Measurements from ENCODE around the gene TRIM49.
"Not testable (repeated sequence)": the region's sequence is repeated elsewhere in the genome, so short reads cannot be mapped to it uniquely, and the experiment has no call there.

TRIM49 gene

GRCh38 chr11:89808475-89808874 is at the start of gene TRIM49:
Gene TRIM49 (minus strand): TSS chr11:89808575. CDS start chr11:89804469, 4,106 bp downstream.
- not testable (repeated sequence) for H3K4me3 ChIP-seq (ENCODE audit: low read depth, low read length)

GRCh38 chr11:89826694-89827093 is 18.3 kb upstream of the TRIM49 start:
- H3K4me3 ChIP-seq (ENCODE audit: low read depth, low read length) = not testable (repeated sequence)

DNA sequence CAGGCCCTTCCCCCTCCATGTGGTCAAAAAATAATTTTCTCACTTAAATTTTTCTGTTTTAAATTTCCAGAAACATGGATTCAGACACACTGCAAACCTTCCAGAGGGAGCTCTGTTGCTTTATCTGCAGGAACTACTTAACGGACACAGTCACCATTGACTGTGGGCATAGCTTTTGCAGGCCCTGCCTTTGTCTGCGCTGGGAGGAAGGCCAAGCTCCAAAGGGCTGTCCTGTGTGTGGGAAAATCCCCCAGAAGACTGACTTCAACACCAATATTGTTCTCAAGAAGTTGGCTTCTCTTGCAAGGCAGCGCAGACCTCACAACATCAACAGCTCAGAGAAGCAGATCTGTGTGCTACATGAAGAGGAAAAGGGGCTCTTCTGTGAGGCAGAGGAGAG is 11.6 kb upstream of the TRIM49 start:
- H3K4me3 ChIP-seq (ENCODE audit: low read depth, low read length) = not testable (repeated sequence)

DNA sequence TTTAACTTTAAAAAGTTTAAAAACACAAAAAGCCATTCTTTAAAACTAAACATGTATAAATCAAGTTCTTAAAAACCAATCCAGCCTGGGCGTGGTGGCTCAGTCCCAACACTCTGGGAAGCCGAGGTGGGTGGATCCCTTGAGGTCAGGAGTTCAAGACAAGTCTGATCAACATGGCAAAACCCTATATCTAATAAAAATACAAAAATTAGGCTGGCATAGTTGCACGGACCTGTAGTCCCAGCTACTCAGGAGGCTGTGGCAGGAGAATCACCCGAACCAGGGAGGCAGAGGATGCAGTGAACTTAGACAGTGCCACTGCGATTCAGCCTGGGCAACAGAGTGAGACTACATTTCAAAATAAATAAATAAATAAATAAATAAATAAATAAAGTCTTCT is 5.2 kb upstream of the TRIM49 start:
- not testable (repeated sequence) for H3K4me3 ChIP-seq (ENCODE audit: low read depth, low read length)

DNA sequence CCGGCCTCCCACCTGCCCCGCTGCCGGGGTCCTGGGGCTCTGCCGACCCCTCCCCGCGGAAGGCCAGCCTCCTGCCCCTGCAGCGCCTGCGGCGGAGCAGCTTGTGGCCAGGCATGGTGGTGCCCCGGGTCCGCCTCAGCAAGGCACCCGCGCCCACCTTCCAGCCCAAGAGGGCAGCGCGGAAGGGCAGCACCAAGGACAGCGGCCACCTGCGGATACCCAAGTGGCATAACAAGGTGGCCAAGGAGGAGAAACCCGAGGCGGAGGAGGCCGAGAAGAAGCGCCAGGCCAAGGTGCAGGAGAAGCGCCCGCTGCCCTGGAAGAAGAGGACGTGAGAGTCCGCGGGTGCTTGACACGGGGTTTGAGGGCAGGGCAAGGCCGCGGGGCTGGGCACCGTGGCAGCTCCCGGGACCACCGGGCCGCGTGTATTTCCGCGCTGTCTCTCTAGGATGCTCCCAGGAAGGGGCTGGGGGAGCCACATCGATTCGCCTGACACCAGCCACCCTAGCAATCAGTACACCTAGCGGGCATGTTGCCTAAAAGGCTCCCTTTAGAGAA is 20.8 kb downstream of the TRIM49 start:
- not testable (repeated sequence) for H3K4me3 ChIP-seq (ENCODE audit: low read depth, low read length)

GRCh38 chr11:89785726-89786125 is 22.6 kb downstream of the TRIM49 start:
- not testable (repeated sequence) for H3K4me3 ChIP-seq (ENCODE audit: low read depth, low read length)

- not testable (repeated sequence) for H3K4me3 ChIP-seq (ENCODE audit: low read depth, low read length)
Measured at GRCh38 chr11:89750822-89751221, 57.6 kb downstream of the TRIM49 start.

All from iPS-11a (cell line).